ENCODE data around the gene USP15.

Gene USP15

DNA sequence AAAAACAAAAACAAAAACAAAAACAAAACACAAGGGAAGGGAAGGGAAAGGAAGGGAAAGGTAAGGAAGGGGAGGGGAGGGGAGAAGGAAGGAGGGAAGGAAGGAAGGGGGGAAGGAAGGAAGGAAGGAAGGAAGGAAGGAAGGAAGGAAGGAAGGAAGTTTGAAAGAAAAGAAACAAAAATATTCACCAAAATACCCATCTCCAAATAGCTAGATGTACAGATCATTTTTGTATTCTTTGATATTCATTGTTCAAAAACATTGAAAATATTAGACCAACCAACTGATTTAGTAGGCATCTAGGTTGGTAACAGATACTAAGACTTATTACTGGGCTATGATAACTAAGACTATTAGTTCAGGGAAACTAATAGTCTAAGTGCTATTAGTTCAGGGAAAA is 39.1 kb upstream of the USP15 start:
- TF ChIP-seq, protein P1, sequence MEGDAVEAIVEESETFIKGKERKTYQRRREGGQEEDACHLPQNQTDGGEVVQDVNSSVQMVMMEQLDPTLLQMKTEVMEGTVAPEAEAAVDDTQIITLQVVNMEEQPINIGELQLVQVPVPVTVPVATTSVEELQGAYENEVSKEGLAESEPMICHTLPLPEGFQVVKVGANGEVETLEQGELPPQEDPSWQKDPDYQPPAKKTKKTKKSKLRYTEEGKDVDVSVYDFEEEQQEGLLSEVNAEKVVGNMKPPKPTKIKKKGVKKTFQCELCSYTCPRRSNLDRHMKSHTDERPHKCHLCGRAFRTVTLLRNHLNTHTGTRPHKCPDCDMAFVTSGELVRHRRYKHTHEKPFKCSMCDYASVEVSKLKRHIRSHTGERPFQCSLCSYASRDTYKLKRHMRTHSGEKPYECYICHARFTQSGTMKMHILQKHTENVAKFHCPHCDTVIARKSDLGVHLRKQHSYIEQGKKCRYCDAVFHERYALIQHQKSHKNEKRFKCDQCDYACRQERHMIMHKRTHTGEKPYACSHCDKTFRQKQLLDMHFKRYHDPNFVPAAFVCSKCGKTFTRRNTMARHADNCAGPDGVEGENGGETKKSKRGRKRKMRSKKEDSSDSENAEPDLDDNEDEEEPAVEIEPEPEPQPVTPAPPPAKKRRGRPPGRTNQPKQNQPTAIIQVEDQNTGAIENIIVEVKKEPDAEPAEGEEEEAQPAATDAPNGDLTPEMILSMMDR (IDR thresholded peaks at IDR 0.05; ENCODE audit: insufficient read depth, missing control alignments) = no peak
- DNase-seq (ENCODE audit: insufficient read length, low spot score) = no peak
- no peak for FAIRE-seq

DNA sequence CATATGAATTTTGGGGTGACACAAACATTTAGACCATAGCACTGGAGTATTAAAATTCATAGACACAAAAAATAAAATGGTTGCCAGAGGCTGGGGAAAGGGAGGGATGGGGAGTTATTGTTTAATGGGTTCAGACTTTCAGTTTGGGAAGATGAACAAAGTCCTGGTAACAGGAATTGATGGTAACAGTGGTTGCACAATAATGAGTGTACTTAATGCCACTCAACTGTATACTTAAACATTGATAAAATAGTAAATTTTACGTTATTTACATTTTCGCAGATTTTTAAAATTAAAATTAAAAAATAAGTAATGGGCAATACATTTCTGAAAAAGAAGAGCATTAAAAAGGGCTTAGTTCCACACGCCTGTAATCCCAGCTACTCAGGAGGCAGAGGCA is 35.6 kb upstream of the USP15 start:
- DNase-seq (ENCODE audit: insufficient read length, low spot score) (no peak), FAIRE-seq (no peak)
- TF ChIP-seq, protein P1 (IDR thresholded peaks at IDR 0.05; ENCODE audit: insufficient read depth, missing control alignments) = no peak

DNA sequence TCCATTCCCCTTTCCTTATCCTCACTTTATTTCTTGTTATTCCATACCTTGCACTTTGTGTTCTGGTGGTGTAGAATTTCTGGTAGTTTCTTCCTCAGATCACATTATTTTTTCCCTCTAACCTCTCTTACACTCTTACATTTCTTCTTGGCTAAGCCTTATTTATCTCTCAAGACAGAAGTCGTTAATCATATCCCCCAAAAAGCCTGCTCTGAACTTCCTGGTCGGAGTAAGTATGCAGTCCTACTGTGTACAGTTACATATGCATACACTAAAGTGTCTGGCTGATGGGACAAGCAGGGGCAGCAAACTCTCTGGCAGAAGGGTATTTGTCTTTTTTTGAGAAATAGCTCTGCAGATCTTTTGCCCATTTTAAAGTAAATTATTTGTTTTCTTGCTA is 33.1 kb upstream of the USP15 start:
- DNase-seq (ENCODE audit: insufficient read length, low spot score) (no peak), FAIRE-seq (no peak)
- TF ChIP-seq, protein P1 (IDR thresholded peaks at IDR 0.05; ENCODE audit: insufficient read depth, missing control alignments) = no peak

DNA sequence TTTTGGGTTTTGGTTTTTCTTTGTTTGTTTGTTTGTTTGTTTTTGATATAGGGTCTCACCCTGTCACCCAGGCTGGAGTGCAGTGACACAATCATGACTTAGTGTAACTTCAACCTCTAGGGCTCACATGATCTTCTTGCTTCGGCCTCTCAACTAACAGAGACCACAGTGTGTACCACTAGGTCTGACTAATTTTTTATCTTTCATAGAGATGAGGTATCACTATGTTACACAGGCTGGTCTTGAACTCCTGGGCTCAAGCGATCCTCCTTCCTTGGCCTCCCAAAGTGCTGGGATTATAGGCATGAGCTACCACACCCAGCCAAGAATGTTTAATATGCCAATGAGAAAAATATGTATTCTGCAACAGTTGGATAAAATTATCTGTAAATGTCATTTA is 29.6 kb upstream of the USP15 start:
- FAIRE-seq = no peak
- TF ChIP-seq, protein P1 (IDR thresholded peaks at IDR 0.05; ENCODE audit: insufficient read depth, missing control alignments) = no peak

DNA sequence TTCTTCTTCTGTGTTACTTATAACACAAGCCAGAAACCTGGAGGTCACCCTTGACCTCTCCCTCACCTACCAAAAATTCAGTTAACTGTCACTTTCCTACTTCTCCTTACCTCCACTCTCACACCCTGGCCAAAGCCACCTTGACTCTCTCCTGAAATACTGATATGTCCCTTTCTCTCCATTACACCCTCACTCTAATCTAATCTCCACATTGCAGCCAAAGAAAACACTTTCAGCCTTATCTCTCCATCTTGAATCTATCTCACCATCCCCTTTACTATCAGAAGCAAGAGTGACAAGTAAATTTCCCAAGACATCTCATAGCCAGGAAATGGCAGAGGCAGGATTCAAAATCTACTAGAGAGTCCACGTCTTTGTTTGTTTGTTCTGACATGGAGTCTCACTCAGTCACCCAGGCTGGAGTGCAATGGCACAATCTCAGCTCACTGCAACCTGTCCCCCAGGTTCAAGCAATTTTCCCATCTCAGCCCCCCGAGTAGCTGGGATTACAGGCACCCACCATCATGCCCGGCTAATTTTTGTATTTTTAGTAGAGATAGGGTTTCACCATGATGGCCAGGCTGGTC is 28.0 kb upstream of the USP15 start:
- TF ChIP-seq, protein P1 (IDR thresholded peaks at IDR 0.05; ENCODE audit: insufficient read depth, missing control alignments) = no peak
- no peak for DNase-seq (ENCODE audit: insufficient read length, low spot score)
- no peak for FAIRE-seq

More for the DNA sequence above, 29.6 kb upstream of the USP15 start:
- DNase-seq (ENCODE audit: insufficient read length, low spot score) = no peak

DNA sequence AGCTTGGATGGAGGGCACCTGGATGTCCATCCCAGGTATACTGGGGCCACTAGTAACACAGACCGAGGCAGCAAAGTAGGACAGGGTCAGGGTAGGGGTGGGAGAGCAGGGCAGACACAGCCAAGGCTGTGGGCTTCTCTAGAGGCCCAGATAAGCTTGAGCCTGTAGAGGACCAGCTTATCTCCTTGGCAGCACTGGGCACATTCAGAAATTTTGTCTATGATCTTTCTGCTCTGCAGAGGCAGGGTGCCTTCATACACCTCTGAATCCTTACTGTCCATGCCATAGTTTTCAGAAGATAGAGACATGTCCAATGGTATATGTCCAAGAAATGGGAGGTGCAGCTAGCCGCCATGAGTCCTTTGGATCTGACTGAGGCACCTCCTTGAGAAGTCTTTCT is 26.4 kb upstream of the USP15 start:
- TF ChIP-seq, protein P1 (IDR thresholded peaks at IDR 0.05; ENCODE audit: insufficient read depth, missing control alignments) = no peak
- no peak for FAIRE-seq
- DNase-seq (ENCODE audit: insufficient read length, low spot score) = no peak

DNA sequence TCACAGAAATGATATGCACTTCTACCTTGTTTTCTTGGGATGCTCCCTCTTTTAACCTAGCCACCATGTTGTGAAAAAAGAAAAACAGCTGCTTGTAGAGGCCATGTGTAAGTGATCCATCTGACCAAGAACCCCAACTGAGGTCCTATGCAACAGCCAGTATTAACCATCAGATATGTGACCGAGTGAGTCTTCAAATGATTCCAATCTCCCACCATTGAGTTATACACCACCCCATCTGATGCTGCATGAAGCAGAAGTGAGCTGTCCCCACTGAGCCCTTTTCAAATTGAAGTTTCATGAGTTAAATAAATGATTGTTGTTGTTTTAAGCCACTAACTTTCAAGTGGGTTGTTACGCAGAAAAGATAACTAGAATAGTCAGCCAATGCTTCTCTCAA is 20.6 kb upstream of the USP15 start:
- FAIRE-seq (no peak), DNase-seq (ENCODE audit: insufficient read length, low spot score) (no peak)
- TF ChIP-seq, protein P1 (IDR thresholded peaks at IDR 0.05; ENCODE audit: insufficient read depth, missing control alignments) = no peak

Measured in D721Med (cell line).